GM18907 (cell line): ENCODE data around the gene LSS.
"Not testable (repeated sequence)": the region's sequence is repeated elsewhere in the genome, so short reads cannot be mapped to it uniquely, and the experiment has no call there.

Experiments
- ATAC-seq: cut with Tn5 transposase; IDR thresholded peaks from one replicate; pipeline ENCODE4 v1.9.1; 2021; ENCODE audit warnings: mild to moderate bottlenecking, moderate library complexity; ENCODE audit not compliant: unreplicated experiment

LSS gene

DNA sequence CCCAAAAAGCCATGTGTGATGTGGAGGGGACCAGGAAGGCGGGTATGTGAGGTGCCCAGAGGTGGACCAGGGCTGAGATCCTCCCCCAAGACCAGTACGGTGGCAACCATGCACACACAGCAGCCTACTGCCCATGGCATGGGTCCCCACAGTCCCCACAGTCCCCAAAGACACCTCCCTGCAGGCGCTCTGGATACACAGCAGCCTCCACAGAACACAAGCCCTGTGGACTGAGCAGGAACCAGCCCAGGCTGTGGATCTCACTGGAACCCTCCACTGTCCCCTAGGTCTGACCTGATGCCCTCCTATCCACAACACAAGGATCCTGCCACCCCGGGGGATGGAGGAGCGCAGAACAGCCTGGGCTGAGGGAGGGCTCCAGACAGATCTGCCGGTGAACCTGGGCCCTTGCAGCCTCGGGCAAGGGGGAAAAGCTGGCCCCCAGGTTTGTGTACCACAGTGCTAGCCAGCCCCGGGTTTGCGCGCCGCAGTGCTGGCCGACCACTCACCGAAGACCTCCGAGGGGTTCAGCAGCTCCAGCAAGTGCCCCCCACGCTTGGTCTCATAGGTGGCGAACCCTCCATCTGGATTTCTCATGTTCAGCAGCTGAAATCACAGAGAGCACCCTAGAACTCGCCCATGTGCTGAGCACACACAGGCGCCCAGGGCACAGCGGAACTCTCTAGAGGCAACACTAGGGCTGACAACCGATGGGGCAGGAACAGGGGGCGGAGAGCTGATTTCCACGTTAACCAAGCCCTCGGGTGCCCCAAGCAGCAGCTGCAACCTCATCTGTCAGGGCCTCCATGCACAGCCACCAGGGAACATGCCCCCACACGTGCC lies 22.2 kb downstream of the LSS start:
- no peak for ATAC-seq

- no peak for ATAC-seq
Measured at GRCh38 chr21:46205766-46206162, 22.8 kb downstream of the LSS start.

DNA sequence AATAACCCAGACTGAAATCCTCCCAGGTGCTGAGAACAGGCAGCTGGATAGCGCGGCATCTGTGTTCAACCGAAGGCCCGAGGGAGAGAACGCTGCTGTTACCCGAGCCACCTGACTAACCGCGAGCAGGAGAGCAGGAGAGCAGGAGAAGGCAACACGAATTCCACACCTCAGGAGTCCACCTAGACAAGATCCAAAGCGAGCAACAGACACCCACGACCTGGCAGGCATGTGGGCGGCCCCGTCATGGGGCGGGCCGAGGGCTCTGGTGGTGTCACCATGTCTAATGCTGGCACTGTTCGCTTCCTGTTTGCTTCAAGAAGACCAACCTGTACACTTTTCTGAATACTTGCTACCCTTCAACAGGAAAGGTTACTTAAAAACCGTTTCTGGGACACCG lies 23.4 kb downstream of the LSS start:
- ATAC-seq: no peak

- no peak for ATAC-seq
Measured at GRCh38 chr21:46203203-46203600, 25.4 kb downstream of the LSS start.

- no peak for ATAC-seq
Measured at GRCh38 chr21:46202592-46203202, 25.9 kb downstream of the LSS start.

DNA sequence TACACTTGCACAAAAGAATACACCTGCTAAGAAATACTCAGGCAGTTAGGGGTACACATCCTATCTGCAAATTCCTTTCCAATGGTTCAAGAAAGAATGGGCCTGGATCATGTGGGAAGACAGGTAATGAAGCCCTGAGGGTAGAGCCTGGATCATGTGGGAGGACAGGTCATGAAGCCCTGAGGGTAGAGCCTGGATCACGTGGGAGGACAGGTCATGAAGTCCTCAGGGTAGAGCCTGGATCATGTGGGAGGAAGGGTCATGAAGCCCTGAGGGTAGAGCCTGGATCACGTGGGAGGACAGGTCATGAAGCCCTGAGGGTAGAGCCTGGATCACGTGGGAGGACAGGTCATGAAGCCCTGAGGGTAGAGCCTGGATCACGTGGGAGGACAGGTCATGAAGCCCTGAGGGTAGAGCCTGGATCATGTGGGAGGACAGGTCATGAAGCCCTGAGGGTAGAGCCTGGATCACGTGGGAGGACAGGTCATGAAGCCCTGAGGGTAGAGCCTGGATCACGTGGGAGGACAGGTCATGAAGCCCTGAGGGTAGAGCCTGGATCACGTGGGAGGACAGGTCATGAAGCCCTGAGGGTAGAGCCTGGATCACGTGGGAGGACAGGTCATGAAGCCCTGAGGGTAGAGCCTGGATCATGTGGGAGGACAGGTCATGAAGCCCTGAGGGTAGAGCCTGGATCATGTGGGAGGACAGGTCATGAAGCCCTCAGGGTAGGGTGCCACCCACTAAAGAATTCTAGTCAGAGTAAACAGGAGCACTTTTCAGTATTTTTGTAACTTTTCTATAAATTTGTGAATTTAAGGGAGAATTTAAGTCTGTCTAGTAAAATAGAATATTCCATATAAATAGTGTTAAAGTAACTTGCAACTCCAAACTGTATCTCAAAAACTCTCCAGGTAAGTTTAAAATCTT lies 27.4 kb downstream of the LSS start:
- not testable (repeated sequence) for ATAC-seq

- ATAC-seq: no peak
Measured at GRCh38 chr21:46199436-46200373, 28.9 kb downstream of the LSS start.

GRCh38 chr21:46196733-46197132 lies 31.8 kb downstream of the LSS start:
- no peak for ATAC-seq

DNA sequence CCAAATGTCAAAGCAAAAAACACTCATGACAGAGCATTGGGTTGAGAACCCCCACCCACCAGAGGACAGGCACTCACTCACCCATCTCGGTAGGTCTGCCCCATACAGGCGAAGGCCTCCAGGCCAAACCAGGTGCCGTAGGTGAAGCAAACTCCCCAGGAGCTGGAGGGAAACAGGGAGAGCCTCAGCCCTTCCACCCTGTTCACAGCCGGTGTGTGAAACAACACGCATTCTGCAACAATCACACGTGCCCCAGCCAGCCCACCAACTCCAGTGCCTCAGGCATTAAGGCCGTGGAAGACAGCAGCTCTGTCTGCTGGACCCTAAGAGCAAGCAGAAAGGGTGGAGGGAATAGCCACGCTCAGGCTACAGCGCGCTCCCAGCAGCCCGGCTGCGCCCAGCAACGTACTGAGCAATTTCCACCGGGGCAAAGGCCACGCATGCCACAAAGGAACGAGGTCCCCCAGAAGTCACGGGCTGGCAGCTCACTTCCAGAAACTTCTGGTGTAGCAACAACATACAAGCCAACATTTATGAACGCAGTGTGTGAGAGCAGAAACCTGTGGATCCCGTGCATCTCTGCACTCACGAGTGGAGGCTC lies 32.9 kb downstream of the LSS start:
- no peak for ATAC-seq

- ATAC-seq: no peak
Measured at GRCh38 chr21:46194374-46195334, 33.9 kb downstream of the LSS start.

GRCh38 chr21:46193829-46194373 lies 34.7 kb downstream of the LSS start:
- no peak for ATAC-seq

DNA sequence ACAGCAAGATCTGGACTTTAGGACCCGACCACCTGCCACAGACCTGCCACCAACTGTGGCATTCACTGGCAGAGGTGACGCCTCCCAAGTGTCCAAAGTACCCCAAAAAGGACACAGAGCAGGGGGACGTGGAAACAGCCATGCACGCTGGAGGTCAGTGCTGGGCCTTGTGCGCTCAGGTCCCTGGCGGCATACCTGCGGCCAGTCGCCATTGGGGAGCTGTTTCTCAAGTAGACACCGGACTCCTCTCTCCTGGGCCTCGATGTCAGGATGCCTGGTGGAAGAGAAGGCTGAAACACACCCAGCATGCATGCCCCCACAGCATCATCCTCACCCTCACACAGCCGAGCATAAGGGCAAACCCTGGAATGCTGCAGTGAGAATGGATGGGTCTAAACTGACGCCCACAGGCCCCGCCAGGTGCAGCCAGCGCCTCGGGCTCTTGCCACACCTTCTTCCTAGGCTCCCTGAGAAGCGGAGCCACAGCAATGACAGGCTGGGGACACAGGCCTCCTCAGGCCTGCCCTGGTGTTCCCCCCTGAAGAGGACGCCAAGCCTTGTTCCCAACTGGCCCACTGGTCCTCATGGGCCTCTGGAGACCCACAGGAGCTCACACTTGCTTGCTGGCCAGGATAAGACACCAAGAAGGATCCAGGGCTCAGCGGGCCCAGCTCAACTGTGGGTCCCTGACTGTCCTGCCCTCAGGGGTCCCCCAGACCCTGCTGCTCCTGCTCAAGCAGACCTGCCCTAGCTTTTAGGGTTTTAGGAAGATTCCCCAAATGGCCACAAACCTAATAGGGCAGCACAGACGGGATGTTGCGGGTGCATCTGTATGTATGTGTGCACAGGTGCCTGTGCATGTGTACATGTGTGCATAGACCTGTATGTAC lies 36.6 kb downstream of the LSS start:
- ATAC-seq: no peak

DNA sequence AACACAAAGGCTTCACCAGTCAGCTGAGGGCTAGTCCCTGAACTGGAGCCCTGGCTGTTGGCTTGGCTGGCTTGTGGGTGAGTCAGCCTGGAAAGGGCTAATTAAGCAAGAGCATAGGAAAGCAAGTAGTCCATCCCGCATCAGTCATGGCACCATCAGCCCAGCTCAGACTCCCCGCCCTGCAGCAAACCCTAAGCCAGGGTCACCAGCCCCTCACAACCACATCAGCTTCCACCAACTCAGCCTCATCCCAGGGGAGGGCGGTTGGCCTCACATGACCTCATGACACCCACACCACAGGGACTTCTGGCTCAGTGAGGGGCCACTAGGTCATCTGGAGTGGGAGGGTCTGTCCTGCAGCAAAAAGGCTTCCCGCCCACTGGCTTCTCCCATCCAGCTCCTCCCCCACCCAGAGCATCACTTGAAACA lies 37.3 kb downstream of the LSS start:
- ATAC-seq: no peak

DNA sequence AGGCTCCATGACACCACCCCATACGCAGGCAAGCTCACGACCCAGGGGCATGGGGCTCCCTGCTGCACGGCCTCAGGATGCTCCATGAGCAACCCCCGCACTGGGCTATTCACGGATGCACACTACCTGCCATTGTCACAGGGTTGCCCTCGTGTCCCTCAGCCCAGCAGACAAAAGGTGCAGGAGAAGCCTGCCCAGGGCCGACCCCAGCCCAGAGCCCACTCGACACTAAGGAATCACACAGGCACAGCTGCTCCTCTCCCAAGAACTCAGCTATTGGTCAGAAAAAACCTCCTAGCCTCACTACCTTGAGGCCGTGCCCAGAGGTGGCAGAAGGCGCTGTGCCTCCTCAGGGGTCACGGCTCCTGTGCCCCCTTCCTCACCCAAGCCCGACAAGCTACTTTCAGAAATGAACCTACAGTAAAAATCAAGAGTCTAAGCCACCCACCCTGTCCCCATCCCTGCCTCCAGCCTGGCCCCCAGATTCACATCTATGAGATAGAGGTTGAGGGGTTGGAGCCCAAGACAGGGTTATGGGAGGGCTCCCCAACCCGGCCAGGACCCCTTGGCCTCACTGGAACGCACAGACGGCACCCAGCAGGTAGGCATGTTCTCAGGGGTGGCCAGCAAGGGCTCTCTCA lies 38.0 kb downstream of the LSS start:
- ATAC-seq: no peak

- ATAC-seq: no peak
Measured at GRCh38 chr21:46189959-46190490, 38.5 kb downstream of the LSS start.

DNA sequence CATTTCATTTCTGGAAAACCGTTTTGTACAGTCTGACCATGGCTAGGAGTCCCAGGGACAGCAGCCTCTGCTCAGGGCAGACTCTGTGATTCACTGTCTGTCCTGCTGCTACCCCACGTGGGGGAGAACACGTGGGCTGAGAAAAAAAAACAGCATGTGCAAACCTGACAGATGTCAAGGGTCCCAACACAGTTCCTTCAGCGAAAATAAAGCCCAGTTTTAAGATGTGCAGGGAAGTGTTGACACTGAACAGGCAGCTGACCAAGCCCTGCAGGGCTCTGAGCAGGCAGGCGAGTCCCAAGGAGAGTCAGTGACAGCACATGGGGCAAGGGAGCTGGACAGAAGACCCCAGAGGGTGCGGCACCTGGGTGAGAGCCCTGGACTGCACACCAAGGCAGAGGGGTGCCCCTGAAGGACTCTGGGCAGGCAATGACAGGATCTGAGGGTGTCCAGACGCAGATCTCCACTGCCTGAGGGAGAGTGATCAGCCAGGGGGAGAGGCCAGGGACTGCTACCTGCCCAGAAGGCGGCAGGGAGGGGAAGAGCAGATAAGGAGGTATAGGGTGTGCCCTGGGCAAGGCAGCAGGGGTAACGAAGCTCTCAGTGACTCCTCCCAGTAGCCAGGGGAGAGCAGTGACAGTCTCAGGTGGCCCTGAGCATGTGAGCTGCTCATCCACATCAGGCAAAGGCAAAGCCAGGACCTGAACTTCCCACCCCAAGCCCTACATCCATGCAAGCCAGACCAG lies 39.2 kb downstream of the LSS start:
- no peak for ATAC-seq
